ENCODE measurements around the gene TRAPPC8. TPM values are rescaled to one million over a fixed set of nuclear protein-coding genes. Genes with fewer than 3 reads are reported as not detected.
A peak's percentile ranks its signal among the peaks of the same experiment; 100 is the strongest.

TRAPPC8 gene
- total RNA-seq, 1 donor from 2014 or later = 29.6 TPM

- H3K36me3 Mint-ChIP-seq (ENCODE audit: low read depth) = peaks cover 36% of the 10 kb centered on the region
- peaks cover 18% of the 10 kb centered on the region for H3K9me3 Mint-ChIP-seq (ENCODE audit: low read depth)
- no peak overlapping the region for H3K4me3 Mint-ChIP-seq (ENCODE audit: unreplicated experiment)
- TF ChIP-seq CTCF (IDR thresholded peaks at IDR 0.05) = no peak
- no peaks in the 10 kb centered on the region for H3K4me1 Mint-ChIP-seq (ENCODE audit: low read depth)
- no peak for DNase-seq (ENCODE audit: low spot score)
- H3K27me3 Mint-ChIP-seq (ENCODE audit: low read depth) = no peaks in the 10 kb centered on the region
- no peak overlapping the region for H3K27ac Mint-ChIP-seq (ENCODE audit: unreplicated experiment)
These were observed 65.0 kb downstream of the TRAPPC8 start for GRCh38 chr18:31877900-31878299.

GRCh38 chr18:31876707-31877106, 66.2 kb downstream of the TRAPPC8 start:
- no peak overlapping the region for H3K4me3 Mint-ChIP-seq (ENCODE audit: unreplicated experiment)
- no peak overlapping the region for H3K27ac Mint-ChIP-seq (ENCODE audit: unreplicated experiment)
- no peaks in the 10 kb centered on the region for H3K27me3 Mint-ChIP-seq (ENCODE audit: low read depth)
- no peak for TF ChIP-seq CTCF (IDR thresholded peaks at IDR 0.05)
- peaks cover 13% of the 10 kb centered on the region for H3K9me3 Mint-ChIP-seq (ENCODE audit: low read depth)
- H3K36me3 Mint-ChIP-seq (ENCODE audit: low read depth) = peaks cover 33% of the 10 kb centered on the region
- no peaks in the 10 kb centered on the region for H3K4me1 Mint-ChIP-seq (ENCODE audit: low read depth)
- no peak for DNase-seq (ENCODE audit: low spot score)

GRCh38 chr18:31875301-31875700, 67.6 kb downstream of the TRAPPC8 start:
- DNase-seq (ENCODE audit: low spot score) = no peak
- Mint-ChIP-seq H3K4me3 (ENCODE audit: unreplicated experiment) (no peak overlapping the region), H3K27ac (ENCODE audit: unreplicated experiment) (no peak overlapping the region), H3K9me3 (ENCODE audit: low read depth) (peaks cover 3% of the 10 kb centered on the region), H3K36me3 (ENCODE audit: low read depth) (peaks cover 21% of the 10 kb centered on the region), H3K4me1 (ENCODE audit: low read depth) (peaks cover 7% of the 10 kb centered on the region), H3K27me3 (ENCODE audit: low read depth) (no peaks in the 10 kb centered on the region)
- no peak for TF ChIP-seq CTCF (IDR thresholded peaks at IDR 0.05)

- no peak for DNase-seq (ENCODE audit: low spot score)
- Mint-ChIP-seq H3K27ac (ENCODE audit: unreplicated experiment) (no peak overlapping the region), H3K27me3 (ENCODE audit: low read depth) (no peaks in the 10 kb centered on the region), H3K4me1 (ENCODE audit: low read depth) (peaks cover 11% of the 10 kb centered on the region), H3K36me3 (ENCODE audit: low read depth) (peaks cover 1% of the 10 kb centered on the region), H3K4me3 (ENCODE audit: unreplicated experiment) (no peak overlapping the region), H3K9me3 (ENCODE audit: low read depth) (no peaks in the 10 kb centered on the region)
- no peak for TF ChIP-seq CTCF (IDR thresholded peaks at IDR 0.05)
These were observed 79.8 kb downstream of the TRAPPC8 start for GRCh38 chr18:31863103-31863502.

- Mint-ChIP-seq H3K36me3 (ENCODE audit: low read depth) (peaks cover 8% of the 10 kb centered on the region), H3K4me1 (ENCODE audit: low read depth) (peaks cover 9% of the 10 kb centered on the region), H3K27me3 (ENCODE audit: low read depth) (no peaks in the 10 kb centered on the region), H3K9me3 (ENCODE audit: low read depth) (no peaks in the 10 kb centered on the region), H3K4me3 (ENCODE audit: unreplicated experiment) (no peak overlapping the region), H3K27ac (ENCODE audit: unreplicated experiment) (peak overlapping the region; percentile 18)
- DNase-seq (ENCODE audit: low spot score) = no peak
- no peak for TF ChIP-seq CTCF (IDR thresholded peaks at IDR 0.05)
These were observed 82.4 kb downstream of the TRAPPC8 start for GRCh38 chr18:31860488-31860887.

All from chondrocyte (in vitro differentiated cells).